Adipose tissue (tissue), 3 donors: ENCODE measurements around the gene RAB33A. TPM values are rescaled to one million over a fixed set of nuclear protein-coding genes. Genes with fewer than 3 reads are reported as not detected.
"Not testable (repeated sequence)": the region's sequence is repeated elsewhere in the genome, so short reads cannot be mapped to it uniquely, and the experiment has no call there.

ENCODE experiments used
- H3K27ac ChIP-seq: one replicate; pipeline ENCODE4 v1.5.1; 2013; ENCODE audit warnings: low read depth, low read length
- WGBS, 3 donors: extraction: QIAGEN DNeasy Blood & Tissue Kit; methylation state at CpG; one replicate each; pipeline ENCODE4 v1.1.7; 2013; 5-methylcytosine and 5-hydroxymethylcytosine counted together
- polyA plus RNA-seq, 3 donors: library from polyadenylated mRNA; stranded (reverse); fragments of 200-250 nt; gene quantifications; one replicate each; pipeline ENCODE4 v1.2.3, GENCODE V29; 2013
- donor health status: healthy with polysubstance abuse.
- donor health status: Bipolar disorder and iron deficiency.
- donor health status: healthy.

Gene RAB33A
- polyA plus RNA-seq, 3 donors = 0.37 to 0.95 (median 0.56) TPM

GRCh38 chrX:130212371-130212770 lies 40.6 kb downstream of the RAB33A start:
- H3K27ac ChIP-seq = no peak overlapping the region
- 65 to 100% (median 100%) methylated on average over 1 of the region's 1 CpG for WGBS, 3 donors

- WGBS, 3 donors = 85 to 94% (median 89%) methylated on average over 2 of the region's 2 CpGs
- no peak overlapping the region for H3K27ac ChIP-seq
Measured at GRCh38 chrX:130213376-130213775, 41.6 kb downstream of the RAB33A start.

- 77 to 91% (median 87%) methylated on average over 4 of the region's 4 CpGs for WGBS, 3 donors
- H3K27ac ChIP-seq = no peak overlapping the region
Measured at GRCh38 chrX:130216320-130216719, 44.6 kb downstream of the RAB33A start.

GRCh38 chrX:130224810-130225209 lies 53.0 kb downstream of the RAB33A start:
- no peak overlapping the region for H3K27ac ChIP-seq
- WGBS, 3 donors = 68 to 89% (median 84%) methylated on average over 2 of the region's 2 CpGs

- no peak overlapping the region for H3K27ac ChIP-seq
- WGBS, 3 donors = 87 to 96% (median 92%) methylated on average over 2 of the region's 2 CpGs
Measured at GRCh38 chrX:130228871-130229270, 57.1 kb downstream of the RAB33A start.

GRCh38 chrX:130231184-130231583 lies 59.4 kb downstream of the RAB33A start:
- not testable (repeated sequence) for H3K27ac ChIP-seq
- 84 to 97% (median 97%) methylated on average over 4 of the region's 4 CpGs for WGBS, 3 donors

Other genes starting within 250 kb of the RAB33A start
- gene BCORL1, start 189.3 kb upstream of the RAB33A start, polyA plus RNA-seq = 1 to 10 TPM; 2.4 to 5.2 (median 3.3) TPM
- gene ELF4, start 61.5 kb upstream of the RAB33A start, polyA plus RNA-seq = 1 to 10 TPM; 1.6 to 10.0 (median 6.7) TPM
- 10 to 100 TPM; 19.6 to 41.5 (median 24.5) TPM for gene AIFM1, start 6.1 kb upstream of the RAB33A start, polyA plus RNA-seq
- 1 to 10 TPM in 1 of 3 donors, under 1 TPM in 2; 0.61 to 1.9 (median 0.92) TPM for gene ZNF280C, start 96.9 kb downstream of the RAB33A start, polyA plus RNA-seq
- gene SLC25A14, start 168.0 kb downstream of the RAB33A start, polyA plus RNA-seq = 1 to 10 TPM; 5.2 to 7.0 (median 6.7) TPM
- gene GPR119, start 213.7 kb downstream of the RAB33A start, polyA plus RNA-seq = under 1 TPM in 1 of 3 donors, not detected in 2; 0.53 TPM
- gene RBMX2, start 230.0 kb downstream of the RAB33A start, polyA plus RNA-seq = 10 to 100 TPM; 11.3 to 24.7 (median 11.7) TPM